8988T (cell line): ENCODE measurements around the gene IQSEC2.

Experiments used
- DNase-seq: peaks from one replicate; pipeline ENCODE4 v3.0.0; 2011

IQSEC2 gene

DNA sequence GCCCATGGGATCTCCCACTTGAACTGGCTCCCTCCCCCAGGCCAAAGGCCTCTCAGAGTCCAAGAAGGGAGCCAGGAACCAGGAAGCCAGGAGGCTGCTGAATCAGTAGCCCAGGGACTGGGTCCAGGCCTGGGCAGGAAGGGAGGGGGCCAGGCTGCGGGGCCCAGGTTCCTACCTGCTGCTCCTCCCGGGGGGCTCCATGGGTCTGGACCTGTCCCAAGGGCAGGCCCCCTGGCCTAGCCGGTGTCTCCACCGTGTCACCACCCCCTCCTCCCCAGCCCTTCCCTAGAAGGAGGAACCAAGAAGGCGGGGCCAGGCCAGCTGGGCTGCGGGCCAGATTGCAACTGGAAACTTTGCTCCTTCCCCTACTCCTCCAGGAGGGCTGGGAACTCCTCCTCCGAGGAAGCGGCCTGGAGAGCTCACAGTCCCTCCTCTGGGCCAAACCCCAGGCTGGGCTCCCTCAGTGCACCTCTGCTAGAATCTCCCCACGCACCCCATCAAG is at the start of gene IQSEC2:
Gene IQSEC2, minus strand, starts transcription at position 264 of the 502 bp plus-strand sequence.
- DNase-seq, result no peak

DNA sequence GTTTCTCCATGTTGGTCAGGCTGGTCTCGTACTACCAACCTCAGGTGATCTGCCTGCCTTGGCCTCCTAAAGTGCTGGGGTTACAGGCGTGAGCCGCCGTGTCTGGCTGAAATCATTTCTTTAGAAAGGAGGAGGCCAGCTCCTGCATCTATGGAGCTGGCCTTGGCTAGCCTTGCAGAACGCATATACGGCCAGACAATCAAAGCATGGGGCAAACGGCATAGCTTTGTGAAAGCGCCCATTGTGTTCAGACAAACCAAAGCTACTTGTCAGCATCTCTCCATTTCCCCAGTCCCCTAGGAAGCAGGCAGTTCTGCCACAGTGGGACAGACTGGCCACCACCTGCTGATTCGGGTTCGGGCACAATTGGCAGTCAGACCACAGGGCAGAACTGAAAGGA is 48.9 kb upstream of the IQSEC2 start:
- no peak for DNase-seq

DNA sequence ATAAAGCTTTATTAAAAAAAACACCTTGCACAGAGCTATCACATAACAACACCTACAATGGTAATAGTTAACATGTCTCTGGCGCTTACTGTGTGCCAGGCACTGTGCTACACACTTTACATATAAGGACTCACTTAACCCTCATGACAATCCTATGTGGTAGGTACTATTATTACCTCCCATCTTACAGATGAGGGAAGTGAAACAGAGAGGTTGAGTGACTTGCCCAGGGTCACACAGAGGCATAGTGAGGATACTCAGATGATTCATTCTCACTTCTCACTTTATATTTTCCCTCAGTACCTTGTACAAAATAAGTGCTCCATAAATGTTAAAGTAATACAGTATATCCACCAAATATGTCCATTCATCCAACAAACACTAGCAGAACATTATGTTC is 43.4 kb upstream of the IQSEC2 start:
- no peak for DNase-seq

DNA sequence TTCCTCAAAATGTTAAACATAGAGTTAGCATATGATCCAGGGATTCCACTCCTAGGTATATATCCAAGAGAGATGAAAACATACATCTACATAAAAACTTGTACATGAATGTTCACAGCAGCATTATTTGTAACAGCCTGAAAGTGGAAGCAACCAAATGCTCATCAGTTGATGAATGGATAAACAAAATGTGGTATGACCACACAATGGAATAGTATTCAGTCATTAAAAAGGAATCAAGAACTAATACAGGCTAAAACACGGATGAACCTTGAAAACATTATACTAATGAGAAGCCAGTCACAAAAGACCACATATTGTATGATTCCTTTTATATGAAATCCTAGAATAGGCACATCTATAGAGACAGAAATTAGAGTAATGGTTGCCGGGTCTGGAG is 42.7 kb upstream of the IQSEC2 start:
- DNase-seq, result no peak

DNA sequence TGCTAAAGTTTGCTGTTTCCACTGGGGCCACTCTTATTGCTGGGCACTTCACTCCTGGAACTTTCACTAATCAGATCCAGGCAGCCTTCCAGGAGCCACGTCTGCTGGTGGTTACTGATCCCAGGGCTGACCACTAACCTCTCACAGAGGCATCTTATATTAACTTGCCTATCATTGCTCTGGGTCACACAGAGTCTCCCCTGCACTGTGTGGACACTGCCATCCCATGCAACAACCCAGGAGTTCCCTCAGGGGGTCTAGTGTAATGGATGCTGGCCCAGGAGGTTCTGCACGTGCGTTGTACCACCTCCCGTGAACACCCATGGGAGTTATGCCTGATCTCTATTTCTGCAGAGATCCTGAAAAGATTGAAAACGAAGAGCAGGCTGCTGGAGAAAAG is 41.8 kb upstream of the IQSEC2 start:
- no peak for DNase-seq

DNA sequence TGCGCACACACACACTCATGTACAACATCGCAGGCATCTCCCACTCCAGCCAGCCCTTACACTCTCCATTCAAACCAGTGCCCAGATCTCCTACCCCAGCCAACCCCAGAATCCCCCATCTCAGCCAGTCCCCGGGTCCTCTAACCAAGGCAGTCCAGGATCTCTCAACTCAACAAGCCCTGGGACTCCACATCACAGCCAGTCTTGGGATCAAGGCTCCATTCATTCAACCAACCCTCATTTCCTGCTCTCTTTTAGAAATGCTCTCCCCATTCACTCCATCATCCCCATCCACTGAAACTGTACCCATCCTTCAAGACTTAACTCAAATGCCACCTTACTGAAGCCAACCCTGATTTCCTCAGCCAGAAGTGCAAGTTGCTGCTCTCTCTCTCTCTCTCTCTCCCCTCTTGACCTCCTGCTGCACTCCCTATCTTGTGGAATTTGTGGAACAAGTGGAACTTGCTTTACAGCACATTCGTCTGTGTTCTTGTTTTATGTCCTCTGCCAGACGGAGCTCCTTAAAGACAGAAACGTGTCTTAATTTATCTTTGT is 40.6 kb upstream of the IQSEC2 start:
- no peak for DNase-seq

DNA sequence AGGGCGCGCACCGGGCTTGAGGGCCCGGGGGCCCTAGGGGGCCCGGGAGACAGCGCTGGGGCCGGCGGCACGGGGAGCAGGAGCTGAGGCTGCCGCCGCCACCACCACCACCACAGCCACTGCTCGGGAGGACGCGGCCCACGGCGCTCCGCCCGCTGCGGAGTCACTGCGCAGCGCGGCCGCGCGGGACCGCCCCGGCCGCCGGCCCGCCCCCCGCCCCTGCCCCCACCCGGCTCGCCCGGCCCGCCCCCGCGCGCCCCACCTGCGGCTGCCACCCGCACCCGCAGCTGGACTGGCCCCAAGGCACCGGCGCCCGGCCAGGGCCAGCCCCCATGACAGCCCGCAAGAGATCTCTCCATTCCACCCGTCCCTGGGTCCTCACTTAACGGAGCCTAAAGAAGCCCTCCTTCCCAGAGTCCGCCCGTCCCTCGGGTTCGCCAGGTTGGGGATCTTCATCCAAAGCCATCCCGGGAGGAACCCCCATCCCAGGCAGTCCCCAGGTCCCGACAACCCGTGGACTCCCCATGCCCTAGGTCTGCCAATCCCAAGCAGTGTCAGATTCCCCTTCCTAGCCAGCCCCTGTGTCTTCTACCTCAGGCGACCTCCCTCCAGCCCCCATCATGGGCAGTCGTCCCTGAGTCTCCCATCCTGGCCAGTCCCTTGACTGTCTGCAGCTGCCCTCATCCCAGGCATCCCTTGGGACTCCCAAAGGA is 40.0 kb upstream of the IQSEC2 start:
- DNase-seq, result peak; percentile 49

DNA sequence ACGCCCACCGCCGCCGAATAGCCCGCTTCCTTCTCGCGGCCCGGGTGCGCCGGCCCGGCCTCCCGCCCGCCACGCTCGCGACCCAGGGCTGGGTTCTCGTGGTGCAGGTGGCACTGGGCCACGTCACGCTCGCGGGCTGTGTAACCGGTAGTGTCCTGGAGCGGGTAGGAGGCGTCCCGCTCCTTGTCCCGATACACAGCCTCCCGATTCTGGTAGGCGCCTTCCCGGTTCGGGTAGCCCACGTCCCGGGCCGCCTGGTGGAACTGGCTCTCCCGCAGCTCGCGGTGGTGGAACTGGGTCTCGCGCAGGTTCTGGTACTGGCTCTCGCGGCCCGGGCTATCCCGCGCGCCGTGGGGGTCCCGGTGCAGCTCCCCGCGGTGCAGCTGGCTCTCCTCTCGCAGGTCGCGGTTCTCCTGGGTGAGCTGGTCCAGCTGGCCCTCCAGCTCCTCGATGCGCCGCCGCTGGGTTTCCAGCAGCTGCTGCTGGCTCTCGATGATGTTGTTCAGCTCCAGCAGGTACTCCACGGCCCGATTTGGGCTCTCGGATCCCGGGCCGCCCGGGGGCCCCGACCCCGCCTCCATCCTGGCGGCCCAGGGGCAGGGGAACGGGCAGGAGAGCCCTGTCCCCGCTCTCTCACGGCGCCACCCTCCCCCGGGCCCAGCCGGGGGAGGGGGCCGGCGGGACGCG is 39.3 kb upstream of the IQSEC2 start:
- DNase-seq, result peak; percentile 58

DNA sequence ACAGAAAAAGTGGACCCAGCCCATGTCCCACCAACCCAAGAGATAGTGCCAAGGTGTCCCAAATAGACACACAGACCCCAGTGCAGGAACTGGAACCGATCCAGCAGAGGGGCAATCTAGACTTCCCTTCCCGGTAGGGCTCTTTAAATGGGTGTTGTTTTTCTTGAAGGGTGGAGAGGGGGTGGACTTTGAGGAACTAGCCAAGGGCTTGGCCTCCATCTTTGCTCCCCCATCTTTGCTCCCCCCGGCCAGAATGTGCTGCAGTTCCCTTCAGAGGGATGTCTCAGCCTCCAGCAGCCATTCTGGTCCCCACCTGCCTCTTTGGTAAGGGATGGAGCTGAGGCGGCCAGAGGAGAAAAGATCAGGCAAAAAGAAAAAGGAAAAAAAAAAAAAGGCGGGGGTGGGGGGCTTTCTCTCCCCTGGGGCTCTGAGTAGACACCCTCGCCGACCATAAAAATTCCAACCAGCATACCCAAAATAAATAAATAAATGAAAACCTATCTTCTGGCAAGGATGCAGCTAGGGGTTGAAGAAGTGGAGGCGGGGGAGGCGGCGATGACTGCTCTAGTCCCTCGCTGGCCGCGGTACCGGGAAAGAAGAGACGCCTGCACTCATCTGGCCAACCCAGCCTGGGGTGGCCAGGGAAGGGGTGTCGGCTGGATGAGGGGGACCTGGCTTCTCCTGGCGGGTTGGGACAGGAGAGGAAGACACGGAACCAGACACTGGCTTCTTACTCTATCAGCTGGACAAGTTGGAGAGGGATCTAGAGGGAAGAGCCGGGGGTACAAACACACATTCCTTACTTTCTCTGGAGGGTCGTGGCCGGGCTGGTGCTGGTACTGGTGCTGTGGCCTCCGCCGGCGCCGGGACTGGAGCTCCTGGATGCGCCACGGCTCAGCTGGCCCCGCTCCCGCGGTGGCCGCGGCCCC is 38.5 kb upstream of the IQSEC2 start:
- DNase-seq, result no peak

DNA sequence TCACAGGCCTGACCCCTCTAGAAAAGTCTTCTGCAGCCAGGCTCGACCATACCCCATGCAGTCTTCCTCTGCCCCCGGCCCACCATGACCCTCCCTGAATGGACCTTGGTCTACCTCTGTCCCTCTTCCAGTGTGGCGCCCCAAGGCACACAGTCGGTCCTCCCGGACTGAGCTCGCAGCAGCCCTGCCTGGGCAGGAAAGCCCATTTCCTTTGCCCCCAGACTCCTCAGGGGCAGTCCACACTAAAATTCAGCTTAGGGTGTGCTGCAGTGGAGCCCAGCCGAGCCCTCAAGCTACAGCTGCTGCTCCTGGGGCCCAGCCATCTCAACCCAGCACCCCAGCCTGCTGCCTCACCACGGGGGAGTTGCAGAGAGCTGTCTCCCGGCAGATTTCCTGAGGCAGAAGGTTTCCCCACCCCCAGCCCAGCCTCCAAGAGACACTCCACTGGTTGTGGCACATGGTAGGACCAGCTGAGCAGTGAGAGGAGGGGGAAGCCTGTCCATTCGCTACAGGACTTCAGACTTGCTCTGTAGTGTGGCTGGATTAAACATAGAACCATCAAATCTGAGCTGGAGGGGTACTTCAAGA is 37.5 kb upstream of the IQSEC2 start:
- DNase-seq, result no peak

DNA sequence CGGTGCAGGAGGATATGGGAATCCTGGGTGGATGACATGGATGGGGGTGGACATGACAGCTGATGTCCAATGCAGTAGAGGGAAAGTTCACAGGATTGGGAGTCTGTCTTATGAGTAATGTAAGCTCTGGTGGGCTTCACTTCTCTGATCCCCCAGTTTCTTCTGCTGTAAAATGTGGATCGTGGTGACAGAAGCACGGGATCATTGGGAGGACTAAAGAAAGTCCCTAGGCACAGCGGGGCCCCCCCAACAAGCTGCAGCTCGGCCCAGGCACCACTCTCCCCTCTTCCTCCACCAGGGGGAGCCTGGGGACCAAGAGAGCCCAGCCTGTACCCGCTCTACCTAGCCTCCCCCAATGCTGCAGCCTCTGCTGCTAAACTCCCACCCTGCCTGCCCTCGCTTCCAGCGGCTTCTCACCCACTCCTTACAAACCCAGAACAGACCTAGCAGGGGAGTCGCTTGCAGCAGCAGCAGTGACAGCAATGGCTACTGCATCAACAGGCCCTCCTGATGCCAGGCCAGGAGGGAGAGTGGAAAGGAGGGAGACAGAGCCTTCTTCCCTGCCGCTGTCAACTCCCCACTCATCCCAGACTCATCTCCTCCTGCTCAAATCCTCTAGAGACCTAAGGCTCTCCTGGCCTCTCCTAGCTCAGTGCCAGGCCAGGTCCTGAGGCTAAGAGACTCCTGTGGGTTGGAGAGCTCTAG is 36.1 kb upstream of the IQSEC2 start:
- DNase-seq, result peak; percentile 97

DNA sequence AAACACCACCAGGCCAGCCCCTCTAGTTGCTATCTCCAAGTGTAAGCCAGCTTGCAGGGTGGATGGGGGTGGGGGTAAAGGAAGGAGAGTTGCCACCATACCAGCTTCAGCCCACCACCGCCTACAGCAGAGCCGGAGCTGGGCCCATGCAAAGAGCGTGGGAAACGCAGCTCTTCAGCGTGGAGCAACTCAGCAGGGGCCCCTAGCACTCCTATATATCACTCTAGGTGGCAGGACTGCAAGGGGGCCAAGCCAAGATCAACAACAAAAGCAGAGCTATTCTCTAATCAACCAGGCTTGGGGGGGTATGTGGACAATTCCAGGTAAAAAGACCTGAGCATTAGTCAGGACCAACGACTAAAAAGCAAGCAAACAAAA is 35.5 kb upstream of the IQSEC2 start:
- no peak for DNase-seq

DNA sequence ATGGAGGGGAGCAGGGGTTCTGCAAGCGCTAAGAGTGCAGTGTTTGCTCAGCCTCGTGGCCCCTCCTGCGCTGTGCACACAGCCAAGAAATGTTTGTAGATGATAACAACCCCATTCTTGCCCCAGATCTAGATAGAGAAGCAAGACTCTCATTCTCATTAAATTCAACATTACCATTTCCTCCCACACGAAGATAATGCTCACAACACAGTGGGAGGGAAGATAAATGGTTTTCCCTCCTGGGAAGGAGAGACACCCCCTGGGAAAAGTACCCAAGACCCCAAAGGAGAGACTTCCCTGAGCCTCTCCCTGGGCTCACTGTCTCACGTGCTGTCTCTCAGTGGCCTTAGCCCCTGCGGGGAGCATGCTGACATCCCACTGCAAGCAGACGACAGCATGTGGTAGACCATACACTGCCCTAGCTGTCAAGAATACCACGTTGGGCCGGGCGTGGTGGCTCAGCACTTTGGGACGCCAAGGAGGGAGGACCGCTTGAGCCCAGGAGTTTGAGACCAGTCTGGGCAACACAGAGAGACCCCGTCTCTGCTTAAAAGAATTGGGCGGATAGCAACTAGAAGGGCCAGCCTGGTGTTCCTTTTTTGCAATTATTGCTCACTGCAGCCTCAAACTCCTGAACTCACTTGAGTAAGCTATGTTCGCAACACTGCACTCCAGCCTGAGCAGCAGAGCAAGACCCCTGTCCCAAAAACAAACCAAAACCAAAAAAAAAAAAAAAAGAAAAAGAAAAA is 34.9 kb upstream of the IQSEC2 start:
- DNase-seq, result no peak

DNA sequence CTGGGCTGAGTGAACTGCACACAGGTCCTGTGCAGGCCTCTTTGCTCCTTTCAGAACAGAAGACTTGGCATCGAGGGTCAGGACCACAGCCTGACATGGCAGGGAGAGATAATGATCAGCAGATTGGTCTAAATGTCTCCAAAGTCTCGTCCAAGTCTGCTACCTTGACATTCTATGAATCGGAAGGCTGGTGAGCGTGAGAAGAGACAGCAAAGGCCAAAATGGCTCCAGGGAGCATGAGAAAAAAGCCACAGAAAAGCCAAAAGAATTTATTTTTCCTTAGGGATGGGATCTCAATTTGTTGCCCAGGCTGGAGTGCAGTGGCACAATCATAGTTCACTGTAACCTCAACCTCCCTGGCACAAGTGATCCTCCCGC is 32.3 kb upstream of the IQSEC2 start:
- DNase-seq, result no peak

DNA sequence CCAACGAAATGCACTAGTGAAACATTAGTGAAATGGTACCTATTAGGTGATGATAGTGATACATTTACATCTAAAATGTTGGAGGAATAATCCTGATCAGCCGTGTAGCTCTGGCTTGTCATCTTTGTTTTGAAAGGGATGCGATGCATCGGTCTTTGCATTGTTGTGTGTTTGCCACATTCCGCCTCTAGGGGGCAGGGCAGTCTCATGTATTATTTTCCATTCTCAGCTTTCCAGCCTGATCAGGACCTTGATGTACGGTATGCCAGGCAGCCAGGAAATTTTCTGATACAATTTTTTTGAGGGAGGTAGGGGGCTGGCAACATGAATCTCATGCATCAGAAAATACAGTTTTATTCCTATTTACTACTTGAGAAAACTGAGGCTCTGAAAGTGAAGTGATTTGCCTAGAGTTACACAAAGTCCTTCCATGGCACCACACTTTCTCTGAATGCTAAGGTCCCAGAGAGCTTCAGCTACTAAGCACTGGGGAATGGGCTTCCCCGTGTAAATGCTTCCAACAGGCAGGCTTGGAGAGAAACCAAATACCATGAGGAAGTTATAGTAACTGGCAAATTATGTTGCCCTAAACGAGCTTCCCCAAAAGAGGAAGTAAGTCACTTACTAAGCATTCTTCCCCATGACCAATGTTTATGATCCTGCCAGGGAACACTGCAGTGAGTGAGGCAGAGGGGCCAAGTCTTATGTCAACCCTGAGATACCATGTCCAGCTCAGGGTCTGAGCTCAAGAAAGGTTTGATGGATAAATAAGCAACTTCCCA is 31.8 kb upstream of the IQSEC2 start:
- peak; percentile 60 for DNase-seq

DNA sequence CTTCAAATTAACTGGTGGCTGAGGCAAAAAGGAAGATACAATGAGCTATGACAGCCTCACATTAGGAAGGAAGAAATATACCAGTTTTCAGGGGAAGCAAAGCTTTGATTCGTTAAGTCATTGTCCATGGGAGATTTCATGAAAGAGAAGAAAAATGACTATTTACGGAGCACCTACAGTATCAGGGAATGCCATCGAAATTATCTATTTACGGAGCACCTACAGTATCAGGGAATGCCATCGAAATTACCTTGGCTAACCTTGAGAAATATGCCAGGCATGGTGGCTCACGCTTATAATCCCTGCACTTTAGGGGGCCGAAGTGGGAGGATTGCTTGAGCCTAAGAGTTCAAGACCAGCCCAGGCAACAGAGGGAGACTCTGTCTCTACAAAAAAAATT is 28.5 kb upstream of the IQSEC2 start:
- DNase-seq, result no peak

DNA sequence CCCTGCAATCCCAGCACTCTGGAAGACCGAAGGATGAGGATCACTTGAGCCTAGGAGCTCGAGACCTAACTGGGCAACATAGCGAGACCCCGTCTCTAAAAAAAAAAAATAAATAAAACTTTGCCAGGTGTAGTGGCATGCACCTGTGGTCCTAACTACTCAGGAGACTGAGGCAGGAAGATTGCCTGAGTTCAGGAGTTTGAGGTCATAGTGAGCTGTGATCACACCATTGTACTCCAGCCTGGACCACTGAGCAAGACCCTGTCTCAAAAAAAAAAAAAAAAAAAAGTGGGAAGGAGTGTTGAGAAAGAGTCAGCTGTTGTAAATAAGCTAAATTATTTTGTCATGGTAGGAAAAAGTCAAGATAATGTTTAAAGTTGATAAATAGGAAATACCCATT is 27.5 kb upstream of the IQSEC2 start:
- DNase-seq, result no peak

DNA sequence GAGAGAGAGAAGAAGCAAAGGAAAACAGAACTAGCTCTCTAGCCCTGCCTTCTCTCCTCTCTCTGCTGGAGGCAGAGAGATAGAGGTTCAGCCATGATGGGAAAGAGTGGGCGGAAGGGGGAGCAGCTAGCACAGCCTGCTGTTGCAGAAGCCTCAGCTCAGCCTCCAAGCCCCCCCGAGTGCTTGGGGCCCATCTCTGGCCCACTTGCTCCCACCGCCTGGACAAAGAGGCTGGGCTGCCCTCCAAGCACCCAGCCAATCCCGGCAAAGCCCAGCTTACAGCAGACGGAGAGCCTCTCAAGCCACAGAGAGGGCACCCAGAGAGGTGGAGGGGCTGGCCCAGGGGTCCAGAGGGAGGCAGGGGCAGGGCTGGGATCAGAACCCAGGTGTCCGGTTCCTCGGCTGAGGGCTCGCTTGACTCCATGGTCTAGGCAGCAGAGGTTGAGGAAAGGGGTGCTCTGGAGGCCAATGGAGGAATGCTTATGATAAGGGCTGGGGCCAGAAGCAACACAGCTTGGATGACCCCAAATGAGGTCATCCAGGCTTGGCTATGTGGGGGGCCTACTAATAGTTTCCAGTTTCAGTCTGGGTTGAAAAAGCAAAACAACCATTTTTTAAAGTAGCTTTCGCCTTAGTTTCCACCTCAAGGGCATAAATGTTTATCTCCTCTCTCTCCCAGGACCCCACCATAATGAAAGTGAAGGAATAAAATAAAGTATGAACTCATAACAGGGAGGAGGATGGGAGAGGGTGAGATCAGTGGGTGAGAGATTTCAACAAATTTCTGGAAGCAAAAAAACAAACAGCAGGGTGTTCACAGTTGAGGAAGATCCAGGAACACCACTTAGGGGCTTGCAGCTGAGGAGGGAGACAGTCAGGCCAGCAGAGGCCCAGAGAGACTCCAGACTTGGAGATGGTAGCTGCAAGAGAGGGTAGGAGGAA is 24.9 kb upstream of the IQSEC2 start:
- DNase-seq, result no peak

DNA sequence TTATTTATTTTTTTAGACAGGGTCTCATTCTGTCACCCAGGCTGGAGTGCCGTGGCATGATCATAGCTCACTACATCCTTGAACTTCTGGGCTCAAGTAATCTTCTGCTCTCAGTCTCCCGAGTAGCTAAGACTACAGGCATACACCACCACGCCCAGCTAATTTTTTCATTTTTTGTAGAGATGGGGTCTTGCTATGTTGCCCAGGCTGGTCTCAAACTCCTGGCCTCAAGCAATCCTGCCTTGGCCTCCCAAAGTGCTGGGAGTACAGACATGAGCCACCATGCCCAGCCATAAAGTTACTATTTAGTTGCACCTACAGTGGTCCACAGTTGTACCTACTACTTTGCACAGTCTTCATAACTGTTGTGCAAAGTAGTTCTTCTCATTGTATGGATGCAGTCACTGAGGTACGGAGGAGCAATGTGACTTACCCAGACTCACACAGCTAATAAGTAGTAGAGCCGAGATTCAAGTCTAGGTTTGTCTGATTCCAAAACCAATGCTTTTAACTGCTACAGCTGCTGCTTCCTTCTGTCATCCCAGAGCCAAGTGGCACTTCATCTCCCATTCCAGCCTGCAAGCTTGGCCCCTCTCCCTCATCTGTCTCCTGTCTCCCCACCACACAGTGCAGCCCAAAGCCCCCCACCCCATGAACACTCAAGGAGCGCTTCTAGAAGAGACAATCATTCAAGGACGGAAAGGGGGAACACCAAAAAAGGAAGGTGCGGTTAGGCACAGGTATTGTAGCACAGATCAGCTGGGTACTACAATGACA is 24.0 kb upstream of the IQSEC2 start:
- DNase-seq, result no peak
